Measurements from ENCODE around the gene GLYR1.

Gene GLYR1

DNA sequence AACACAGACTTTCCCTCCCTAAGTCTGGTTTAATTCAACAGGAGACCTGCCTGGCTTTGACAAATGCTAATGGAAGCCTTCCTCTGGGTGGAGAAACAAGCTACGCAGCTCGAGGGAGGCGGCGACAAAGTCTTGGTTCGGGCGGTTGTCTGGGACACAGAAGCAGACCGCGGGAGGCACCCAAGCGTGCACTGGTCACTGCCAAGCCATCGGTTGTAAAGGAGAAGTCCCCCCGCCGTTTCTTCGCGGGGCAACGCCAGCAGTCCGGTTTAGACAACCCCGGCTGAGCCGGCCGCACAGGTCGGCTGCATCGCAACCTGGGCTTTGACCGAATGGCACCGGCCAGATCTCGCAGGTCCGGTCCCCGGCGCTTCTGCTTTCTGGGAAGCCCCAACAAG, 586 bp downstream of the GLYR1 start:
- no peak for DNase-seq

DNA sequence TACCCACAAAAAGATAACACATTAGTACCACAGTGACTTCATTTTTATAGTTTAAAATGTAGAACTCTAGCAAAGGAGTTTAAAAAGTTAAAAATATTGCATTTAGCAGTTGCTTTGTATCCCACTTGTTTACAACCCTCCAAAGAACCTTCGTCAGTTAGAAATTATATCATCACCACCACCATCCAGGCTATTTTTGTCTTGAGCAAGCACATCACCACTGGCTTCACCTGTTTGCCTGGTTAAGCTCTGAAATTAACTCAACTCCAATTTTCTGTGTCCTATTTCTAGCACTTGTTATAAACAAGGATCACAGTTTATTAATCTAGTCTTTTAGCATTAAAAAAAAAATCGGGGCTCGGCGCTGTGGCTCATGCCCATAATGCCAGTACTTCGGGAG, 6.1 kb downstream of the GLYR1 start:
- DNase-seq: no peak

DNA sequence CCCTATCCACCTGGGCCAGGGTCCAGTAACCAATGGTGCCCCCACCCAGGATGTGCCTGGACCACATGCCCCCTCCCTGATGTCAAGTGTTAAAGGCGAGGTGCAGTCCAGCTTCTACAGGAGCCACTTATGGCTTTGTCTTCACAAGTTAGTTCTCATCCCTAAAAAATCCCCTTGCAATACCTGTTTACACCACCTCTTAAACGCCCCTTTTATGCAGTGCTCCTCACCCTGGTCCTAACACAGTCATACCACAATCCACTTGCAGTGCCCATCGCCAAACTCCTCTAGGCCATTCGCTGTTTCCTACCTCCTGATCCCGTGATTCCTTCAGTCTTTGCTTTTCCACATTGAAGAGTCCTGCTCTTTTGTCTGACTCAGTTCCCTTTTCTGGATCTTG, 7.1 kb downstream of the GLYR1 start:
- no peak for DNase-seq

DNA sequence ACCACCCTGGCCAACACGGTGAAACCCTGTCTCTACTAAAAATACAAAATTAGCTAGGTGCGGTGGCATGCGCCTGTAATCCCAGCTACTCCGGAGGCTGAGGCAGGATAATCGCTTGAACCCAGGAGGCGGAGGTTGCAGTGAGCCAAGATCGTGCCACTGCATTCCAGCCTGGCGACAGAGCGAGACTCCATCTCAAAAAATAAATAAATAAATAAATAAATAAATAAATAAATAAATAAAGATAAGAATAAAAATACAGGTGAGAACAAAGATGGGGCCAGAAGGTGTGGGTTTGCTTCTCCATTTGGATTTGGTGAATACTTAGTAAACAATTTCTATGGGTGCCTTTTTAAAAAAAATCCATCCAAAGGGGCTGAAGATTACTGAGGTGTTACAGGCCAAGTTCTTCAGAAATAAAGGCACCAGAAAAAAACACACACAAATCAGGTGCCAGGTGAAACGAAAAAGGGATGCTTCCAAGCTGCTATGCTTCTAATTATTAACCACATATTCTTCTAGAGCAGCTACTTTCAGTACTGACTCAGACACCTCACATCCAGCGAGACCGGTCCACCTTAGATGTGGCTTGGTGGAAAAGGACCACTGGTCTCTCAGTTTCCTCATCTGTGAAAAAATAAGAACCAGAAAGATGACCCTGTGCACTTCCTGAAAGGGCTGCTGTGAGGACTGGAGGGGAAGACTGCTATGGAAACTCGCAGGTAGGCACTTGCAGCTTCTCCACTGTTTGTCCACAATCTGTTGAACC, 9.2 kb downstream of the GLYR1 start:
- DNase-seq: no peak

DNA sequence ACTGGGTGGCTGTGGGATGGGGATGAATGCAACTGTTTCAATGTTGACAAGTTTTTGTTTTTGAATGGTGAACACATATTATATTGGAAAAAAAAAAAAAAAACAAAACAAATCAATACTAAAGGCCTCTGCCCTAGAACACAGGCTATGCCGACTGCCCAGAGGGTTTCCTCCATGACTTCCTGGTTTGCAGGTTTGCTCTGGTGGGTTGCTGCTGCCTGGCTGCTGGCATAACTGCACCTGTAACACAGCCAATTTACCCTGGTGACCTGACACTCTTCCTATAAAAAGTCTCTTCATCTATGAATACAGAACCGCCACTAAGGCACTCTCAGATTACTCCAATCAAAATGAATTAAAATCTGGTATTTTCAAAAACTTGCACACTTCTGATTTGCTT, 10.4 kb downstream of the GLYR1 start:
- no peak for DNase-seq

DNA sequence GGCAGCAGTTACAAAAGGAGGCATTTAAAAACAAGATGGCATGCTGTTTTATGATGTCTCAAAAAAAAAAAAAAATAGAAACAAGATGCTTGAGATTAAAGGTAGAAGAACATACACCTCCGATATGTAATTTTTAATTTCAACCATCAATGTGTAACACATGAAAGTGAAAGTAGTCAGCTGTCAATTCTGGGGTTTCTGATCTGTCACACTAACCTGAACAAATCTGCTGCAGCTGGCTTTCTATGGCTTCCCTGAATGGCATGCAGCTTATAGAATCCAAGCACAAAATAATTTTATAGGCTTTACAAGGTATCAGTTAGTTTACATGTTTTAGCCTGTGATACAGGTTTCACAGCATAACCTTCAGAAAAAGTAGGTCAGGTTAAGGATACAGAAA, 13.5 kb downstream of the GLYR1 start:
- DNase-seq: no peak

DNA sequence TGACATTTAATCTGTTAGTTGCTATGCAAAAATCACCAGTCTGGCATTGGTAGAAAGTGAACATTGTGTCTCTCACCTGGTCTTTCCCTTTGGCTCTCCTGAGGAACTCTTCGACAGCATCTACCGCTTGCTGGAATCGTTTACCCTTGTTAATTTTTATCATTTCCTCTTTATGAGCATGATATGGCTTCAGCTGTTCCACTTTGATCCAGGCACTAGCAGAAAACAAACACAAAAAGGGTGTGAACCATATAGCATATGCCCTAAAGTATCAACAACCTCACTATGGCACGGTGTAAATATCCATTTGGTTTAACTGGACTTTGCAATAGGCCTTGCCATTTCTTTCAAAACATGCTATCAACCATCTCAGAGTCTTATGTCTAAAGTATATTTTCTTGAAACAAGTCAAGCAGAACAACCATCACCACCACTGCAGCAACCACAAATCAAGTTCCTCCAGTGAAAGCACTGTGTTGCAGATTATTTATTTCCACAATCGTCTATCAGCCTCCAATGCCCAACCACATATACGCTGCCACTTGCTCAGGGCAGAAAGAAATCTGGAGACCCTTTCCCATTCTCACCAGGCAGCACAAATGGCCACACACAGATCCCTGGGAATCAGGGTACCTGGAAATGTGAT, 14.3 kb downstream of the GLYR1 start:
- no peak for DNase-seq

DNA sequence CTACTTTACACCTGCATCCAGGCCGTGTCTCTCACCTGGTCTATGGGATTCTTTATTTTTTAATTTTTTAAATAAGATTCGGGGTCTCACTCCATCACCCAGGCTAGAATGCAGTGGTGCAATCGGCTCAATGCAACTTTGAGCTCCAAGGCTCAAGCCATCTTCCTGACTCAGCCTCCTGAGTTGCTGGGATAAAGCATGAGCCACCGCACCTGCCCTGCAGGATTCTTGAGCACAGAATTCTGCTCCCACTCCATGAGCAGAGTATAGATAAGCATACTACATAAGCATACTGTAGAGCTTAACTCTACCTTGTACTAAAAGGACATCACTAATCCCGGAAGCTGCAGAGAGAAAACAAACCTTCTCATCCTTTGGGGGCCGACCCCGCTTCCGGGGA, 15.5 kb downstream of the GLYR1 start:
- no peak for DNase-seq

DNA sequence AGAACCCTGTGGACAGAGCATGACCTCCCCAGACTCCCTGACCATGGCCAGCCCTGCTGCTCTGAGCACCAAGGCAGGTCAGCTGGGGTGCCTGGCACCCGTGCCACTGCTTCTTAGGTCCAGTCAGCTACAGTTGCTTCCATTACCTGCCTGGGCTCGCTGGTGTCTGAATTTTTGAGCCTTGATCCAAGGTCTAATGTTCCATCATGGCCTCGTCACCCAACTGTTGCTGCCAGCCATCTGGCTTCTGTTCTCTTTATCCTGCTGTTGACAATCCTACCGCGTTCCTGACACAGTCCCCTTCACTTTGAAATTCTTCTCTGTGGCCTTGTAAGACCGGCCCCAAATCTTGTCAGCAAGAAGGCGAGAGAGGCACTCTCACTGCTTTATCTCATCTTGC, 16.7 kb downstream of the GLYR1 start:
- no peak for DNase-seq

DNA sequence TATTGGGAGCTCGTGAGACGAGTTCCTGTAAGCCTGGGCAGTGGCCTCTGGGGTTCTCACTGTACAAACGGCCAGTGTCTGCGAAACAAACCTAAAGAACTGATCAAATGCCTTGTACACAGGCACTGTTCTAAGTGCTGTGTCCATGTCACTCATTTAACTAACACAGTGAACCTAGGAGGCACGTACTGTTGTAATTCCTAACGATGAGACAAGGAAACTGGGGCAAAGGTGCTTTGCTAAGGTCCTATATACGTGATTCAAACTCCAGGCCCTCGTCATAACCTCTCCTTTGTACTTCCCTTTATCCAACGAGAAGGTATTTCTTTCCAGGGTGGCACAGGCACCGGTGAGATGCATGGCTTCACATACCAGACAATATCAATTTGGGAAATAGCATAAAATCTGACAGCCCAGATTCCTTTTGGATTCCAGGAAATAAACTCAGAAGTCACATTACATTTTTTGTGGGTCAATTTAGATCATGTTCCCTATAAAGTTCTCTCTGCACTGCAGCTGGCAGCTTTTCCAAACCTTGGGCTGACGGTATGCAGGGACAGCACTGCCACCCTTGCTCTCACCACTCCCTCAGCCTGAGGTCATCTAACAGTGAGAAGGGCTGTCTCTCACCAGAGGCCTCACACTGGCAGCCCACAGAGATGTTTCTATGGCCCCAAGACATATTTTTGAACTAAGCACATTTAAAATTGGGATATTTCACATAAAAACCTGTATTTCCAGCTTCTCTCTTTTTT, 18.3 kb downstream of the GLYR1 start:
- no peak for DNase-seq

DNA sequence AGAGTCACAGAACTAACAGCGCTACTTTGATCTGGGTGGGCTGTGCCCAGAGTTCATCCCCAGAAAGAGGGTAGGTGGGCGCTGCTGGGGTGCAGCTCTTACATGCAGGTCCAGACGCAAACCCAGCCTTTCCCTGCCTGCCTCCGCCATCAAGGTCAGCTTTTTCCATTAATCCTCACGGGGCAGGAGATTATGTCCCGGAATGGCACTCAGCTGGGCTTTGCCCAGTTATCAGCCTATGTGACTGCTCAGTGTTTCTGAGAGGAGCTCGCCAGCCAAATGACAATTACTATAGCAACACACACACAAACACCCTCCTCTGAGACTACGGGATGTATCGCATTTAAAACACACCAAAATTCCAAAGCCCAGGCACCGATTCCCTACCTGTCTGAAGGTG, 20.1 kb downstream of the GLYR1 start:
- DNase-seq: no peak

DNA sequence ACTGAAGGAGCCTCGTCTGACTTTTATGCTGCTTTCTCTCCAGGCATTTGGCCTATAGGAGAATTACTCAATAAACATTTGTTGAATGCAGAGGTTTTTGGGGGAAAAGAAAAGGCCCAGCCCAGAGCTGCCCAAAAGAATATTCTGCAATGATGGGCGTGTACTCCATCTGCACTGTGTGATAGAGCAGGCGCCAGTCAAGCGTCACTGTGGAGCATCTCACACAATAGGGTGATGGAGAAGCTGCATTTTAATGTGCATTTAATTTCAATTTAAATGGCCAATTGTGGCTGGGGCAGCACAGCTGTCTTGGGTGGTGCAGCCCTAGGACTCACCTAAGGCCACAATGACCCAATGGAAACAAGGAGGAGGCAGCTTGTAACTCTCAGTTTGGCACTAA, 20.6 kb downstream of the GLYR1 start:
- DNase-seq: no peak

DNA sequence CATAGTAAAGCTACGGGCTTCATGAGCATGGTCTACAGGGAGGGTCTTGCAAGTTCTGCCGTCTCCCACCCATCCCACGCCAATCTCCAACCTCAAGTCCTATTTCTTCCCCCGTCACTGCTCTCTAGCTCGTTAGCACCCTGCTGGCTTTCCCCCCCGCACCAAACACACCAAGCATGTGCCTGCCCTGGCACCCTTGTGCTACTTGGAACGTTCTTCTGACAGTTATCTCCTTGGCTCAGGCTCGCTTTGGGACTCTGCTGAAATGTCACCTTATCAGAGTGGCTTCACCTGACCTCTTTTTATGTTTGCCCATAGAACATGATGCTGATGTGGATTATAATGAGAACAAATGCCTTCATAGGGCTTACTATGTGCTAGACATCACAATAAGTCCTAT, 21.9 kb downstream of the GLYR1 start:
- no peak for DNase-seq

DNA sequence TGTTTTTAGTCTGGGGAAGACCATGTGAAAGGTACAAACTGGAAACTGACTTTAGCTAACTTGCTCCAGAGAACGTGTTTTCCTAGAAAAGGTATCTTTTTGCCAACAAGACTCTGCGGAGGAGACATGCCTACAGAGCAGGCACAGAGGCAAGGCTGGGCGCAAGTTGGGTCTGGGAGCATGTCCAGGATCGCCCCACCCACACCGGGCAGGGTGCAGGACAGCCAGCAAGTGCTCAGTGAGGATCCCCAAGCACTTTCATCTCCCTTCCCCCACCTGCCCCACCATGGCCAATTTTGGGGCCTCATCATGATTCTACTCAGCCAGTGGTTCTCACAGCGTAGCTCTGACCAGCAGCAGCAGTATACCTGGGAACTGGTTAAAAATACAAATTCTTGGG, 26.4 kb downstream of the GLYR1 start:
- no peak for DNase-seq

DNA sequence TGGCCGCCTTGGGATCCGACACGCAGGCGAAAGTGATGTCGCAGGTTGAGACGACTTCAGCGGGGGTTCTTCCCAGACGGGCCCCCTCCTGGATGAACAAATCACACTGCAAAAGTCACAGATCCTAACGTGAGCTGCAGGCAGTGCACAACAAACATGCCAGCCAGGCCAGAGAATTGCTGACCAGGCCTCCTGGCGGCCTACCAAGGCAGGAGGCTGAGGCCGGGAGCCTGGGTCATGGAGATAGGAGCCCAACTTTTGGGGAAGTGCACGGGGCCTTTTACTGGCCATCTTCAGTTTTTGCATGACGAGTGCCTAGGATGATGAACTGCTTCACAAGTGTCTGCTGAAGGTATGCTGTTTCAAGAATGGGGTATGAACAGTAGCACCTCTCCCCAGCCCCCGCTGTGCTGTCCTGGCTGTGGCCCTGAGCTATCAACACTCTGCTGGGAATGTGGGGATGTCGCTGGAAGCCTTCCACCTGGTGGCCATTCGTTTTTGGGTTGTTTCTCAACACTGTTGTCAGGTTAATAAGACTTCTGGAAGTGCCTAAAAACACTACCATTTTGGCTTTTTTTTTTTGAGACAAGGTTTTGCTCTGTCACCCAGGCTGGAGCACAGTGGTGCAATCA, 32.4 kb downstream of the GLYR1 start:
- DNase-seq: no peak

DNA sequence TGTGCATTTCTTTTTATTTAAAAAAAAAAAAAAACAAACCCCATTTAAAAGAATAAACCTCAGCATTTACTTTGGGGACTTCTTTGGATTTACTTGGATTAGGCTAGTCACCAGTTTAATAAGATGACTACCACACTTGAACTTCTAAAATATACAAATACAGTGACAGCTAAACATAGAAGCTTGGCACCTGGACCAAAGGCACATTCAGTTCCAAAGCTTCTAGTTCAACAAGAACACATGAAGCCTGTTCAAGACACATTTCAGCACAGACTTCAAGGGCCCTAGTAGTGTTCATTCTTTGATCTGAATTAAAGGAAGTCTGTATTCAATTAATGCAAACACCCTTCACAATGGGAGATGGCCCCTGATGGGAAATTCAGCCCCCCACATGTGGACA, 33.0 kb downstream of the GLYR1 start:
- no peak for DNase-seq

DNA sequence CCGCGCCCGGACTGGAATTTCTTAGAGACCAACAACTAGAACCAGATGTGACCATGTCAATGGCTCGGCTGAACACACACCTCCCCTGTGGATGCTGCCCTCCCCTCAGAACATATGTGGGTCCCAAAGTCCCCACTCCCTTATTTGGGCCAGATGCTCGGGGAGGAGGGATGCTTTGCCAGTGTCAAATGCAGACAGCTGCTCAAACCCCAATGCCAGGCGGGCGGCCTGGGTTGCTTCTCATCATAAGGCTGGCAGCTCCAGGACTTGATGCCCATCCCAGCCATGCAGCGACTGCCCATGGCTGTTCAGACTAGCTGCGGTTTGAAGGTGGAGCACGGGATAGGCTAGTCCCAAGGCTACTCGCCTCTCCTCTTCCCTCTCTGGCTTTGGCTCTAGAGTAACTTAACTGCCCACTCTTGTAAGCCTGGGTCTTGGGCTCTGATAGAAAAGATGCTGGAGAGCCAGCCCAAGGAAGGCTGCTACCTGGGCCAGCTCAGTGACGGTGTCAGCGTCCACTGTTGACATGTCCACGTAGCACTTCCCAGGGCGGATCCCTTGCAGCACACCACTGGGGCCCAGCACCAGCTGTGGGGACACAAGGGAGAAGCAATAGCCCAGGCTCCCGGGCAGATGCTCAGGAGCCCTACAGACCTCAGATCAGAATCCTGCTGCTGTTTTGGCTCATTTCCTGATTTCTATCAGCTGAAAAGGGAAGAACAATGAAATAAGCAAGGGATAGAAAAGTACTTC, 33.7 kb downstream of the GLYR1 start:
- no peak for DNase-seq

DNA sequence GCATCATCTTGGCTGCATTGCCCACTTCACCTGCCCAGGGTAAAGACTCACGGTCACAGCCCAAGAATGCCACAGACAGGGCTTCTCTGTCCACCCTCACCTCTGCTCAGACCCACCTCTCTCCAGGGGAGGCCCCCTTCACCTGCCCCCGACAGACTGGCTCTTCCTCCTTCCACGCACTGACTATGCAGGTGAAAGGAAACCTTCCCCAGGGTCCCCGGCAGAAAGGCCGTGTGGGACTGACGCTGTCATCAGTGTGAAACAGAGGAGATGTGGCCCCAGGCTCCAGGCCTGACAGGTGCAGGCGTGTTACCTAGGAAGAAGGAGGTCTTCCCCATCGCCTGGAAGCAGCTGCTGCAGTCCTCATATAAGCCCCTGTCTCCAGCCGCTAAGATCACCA, 35.3 kb downstream of the GLYR1 start:
- no peak for DNase-seq

DNA sequence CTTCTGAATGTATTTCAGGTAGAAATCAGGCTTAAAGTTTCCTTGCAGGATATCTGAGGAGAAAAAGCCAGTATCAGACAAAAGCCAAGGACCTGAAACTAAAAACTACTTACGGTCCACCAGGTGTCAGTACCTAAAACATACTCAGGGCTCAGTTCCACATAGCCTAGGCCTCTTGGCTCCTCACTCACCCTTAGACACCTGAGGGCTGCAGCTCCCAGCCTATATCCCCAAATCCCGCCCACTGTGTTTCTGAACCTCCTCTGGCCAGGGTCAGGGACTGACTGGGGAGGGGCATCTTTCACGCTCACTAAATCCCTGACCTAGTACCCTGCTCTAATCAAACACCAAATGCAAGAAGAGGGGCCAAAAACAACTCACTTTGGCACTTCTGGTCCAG, 35.8 kb downstream of the GLYR1 start:
- DNase-seq: no peak

DNA sequence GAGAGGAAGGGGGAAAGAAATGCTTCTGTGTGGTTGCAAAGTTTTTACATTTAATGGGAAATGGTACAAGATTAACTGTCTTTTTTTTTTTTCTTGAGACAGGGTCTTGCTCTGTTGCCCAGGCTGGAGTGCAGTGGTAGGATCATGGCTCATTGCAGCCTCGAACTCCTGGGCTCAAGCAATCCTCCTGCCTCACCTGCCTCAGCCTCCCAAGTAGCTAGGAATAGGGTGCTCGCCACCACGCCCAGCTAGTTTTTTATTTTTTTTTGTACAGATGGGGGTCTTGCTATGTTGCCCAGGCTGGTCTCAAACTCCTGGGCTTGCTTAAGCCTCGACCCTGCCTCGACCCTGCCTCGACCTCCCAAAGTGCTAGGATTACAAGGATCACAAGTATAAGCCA, 40.8 kb downstream of the GLYR1 start:
- DNase-seq: no peak

DNA sequence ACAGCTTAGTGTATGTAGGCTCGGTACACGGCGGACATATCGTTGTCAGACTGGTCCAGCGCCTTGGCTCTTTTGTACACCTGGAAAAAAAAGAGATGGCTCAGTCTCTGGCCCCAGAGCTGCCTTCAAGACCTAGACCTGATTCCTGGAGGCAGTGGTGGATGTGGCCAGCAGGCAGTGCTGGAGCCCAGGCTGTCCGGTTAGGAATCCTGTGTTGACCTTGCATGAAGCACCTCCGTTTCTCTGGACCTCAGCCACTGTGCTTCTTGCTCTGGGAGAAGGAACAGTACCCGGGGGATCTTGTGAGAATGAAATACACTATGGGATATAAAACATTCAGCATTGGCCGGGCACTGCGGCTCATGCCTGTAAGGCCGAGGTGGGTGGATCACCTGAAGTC, 41.9 kb downstream of the GLYR1 start:
- DNase-seq: no peak

DNA sequence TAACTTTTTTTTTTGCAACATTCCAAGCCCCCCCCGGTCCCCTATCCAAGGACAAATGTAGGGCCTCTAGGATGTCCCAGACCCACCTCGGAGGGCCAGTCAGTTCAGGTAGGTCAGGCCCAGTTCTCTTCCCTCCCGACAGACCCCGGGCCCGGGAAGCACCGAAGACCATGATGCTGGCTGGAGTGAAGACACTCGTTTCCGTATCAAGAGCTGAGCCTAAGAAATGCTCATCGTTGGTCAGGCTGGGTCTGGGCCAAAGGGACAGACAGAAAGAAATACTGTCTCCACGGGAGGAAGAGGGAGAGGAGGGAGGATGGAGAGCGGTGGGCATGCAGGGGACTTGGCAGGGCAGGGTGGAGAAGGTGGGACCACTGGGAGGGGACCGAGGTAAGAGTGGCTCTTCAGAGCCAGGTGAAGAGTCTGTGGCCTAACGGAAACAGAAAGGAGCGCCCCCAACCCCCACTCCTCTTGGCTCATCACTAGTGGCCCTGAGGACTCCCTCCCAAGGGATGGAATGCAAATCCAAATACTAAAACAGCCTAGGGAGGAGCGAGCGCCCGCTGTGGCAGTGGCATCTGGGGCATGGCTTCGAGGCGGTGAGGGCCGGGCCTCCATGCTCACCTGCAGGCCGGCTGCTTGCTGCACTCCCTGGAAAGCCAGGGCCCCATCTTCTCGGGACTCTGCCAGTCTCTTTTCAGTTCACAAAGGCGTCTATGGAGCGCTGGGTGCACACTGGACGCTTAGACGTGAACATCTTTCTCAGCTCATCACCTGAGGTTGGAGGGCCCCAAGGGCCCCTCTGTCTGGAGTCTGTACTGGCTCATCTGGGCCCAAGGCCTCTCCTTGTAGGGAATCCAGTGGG, 43.0 kb downstream of the GLYR1 start:
- DNase-seq: no peak

Measured in CD4-positive, alpha-beta T cell treated with Interleukin-4 for 4 hours (primary cell).